HL-60/S4 (cell line): Measurements from ENCODE around the gene PLEKHA5.
"Not testable (repeated sequence)": the region's sequence is repeated elsewhere in the genome, so short reads cannot be mapped to it uniquely, and the experiment has no call there.

Experiments used
- in situ Hi-C: fragments of 300-500 bp; cut with MboI; formaldehyde crosslinking; loops from 2 replicates; pipeline ENCODE4 v1.14.3; 2022; ENCODE audit warnings: low sequenced_read_pairs

Gene PLEKHA5

DNA sequence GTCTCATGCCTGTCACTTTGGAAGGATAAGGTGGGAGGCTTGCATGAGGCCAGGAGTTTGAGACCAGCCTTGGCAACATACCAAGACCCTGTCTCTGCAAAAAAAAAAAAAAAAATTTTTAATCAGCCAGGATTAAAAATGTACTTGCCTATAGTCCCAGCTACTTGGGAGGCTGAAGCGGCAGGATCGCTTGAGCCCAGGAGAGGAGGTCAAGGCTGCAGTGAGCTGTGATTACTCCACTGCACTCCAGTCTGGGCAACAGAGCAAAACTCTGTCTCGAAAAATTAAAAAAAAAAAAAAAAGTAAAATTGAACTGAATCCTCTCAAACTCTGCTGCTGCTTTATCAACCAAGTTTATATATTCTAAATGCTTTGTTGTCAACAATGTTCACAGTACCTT is 181.6 kb downstream of the PLEKHA5 start:
- in situ Hi-C loops: no loop called here

DNA sequence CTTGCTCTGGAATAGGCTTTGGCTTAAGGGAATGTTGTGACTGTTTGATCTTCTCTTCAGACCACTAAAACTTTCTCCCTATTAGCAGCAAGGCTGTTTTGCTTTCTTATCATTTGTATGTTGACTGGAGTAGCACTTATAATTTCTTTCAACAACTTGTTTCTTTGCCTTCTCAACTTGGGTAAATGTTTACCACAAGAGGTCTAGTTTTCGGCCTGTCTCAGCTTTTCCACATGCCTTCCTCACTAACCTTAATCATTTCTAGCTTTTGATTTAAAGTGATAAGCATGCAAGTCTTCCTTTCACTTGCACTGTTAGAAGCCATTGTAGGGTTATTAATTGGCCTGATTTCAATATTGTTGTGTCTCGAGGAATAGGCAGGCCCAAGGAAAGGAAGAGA is 183.1 kb downstream of the PLEKHA5 start:
- in situ Hi-C loops: no loop called here

DNA sequence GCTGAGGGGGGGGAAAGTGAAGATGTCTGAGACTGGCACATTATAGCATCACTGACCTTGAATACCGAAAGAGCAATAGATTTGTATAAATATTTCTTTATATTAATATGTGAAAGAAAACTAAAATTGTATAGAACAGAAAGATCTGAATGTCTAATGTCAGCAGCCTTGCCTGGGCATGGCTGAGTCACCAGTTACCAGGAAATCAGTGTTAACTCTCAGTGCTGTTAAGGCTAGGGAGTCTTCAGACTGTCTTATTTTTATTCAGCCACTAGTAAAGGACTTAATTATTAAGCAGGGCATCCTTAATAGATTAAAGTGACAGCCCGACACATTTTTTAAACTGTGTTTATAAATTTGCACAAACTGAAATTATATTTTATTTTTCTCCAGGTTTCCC is 186.9 kb downstream of the PLEKHA5 start:
- in situ Hi-C loops: no loop called here

DNA sequence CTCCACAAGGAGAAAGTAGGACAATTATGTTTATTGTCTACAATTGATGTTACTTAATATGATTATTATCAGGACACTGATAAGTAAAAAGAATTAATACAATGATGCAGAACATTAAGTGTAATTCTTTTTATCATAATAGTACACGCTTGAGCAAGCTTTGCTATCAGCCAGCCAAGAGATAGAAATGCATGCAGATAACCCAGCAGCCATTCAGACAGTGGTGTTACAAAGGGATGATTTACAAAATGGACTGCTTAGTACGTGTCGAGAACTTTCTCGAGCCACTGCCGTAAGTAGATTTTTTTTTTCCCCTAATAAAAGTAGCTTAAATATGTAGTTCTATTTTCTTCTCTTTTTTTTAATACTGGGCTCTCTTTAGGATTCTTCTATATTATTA is 192.8 kb downstream of the PLEKHA5 start:
- in situ Hi-C loops: no loop called here

DNA sequence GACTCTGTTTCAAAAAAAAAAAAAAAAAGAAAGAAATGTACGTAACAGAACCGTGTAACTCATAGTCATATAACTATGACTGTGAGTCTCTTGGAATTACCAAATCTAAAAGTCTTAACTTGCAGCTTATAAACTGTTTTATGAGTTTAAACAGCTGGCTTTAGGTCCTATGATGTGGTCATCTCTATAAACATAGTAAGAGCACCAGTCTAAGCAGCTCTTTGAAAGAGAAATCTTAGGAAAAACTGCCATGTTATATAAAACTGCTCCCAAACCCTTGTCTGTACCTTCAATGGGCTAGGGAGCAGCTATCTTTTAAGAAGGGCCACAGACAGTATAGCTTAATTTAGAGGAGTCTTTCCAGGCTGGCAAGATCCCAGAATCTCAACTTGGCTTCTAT is 194.3 kb downstream of the PLEKHA5 start:
- in situ Hi-C loops: no loop called here

DNA sequence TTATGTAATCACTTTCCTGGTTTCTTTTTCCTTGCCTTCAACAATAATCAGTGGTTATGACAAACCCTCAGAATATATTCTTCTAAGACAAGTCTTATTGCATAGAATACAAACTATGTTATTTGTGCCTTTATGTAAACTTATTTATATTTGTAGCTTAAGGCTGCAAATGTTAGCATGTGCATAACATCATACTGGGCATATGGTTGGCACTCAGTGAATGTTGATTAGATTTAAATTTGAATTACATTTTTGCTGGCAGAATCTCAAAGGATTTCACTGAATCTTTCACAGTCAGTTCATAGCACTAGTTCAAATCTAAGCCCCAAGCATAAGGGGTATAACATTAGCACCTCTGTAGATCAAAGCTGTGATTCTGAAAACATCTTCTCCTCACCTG is 196.6 kb downstream of the PLEKHA5 start:
- in situ Hi-C loops: no loop called here

DNA sequence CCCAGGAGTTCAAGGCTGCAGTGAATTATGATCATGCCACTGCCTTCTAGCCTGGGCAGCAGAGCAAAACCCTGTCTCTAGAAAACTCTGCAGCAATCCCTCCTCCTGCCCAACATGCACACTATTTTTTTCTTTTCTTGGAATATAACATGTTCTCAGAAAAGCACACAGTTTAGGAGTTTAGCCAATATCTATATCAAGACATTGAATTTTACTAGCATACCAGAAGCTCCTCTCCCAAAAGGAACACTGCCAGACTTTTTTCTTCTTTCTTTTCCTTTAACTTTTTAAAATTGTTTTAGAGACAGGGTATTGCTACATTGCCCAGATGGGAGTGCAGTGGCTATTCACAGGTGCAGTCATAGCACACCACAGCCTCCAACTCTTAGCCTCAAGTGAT is 202.7 kb downstream of the PLEKHA5 start:
- in situ Hi-C loops: no loop called here

DNA sequence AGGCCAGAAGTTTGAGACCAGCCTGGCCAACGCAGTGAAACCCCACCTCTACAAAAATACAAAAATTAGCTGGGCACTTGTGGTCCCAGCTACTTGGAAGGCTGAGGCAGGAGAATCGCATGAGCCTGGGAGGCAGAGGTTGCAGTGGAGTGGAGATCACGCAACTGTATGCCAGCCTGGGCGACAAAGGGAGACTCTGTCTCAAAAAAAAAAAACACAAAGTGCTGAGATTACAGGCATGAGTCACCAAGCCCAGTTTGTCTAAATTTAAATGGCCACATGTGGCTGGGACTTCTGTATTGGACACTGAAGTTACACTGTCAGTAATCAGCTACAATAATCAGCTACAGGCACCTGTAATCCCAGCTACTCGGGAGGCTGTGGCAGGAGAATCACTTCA is 208.9 kb downstream of the PLEKHA5 start:
- in situ Hi-C loops: no loop called here

DNA sequence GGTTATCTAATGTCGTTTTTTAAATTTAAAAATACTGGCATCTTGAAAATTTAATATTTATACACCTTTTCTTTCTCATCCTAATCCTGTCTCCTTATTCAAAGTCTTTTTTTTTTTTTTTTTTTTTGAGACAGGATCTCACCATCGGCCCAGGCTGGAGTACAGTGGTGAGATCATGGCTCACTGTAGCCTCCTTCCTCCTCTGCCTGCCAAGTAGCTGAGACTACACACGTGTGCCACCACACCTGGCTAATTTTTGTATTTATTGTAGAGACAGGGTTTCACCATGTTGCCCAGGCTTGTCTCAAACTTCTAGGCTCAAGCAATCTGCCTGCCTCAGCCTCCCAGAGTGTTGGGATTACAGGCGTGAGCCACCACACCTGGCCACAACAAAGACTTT is 221.3 kb downstream of the PLEKHA5 start:
- in situ Hi-C loops: not testable (repeated sequence)

DNA sequence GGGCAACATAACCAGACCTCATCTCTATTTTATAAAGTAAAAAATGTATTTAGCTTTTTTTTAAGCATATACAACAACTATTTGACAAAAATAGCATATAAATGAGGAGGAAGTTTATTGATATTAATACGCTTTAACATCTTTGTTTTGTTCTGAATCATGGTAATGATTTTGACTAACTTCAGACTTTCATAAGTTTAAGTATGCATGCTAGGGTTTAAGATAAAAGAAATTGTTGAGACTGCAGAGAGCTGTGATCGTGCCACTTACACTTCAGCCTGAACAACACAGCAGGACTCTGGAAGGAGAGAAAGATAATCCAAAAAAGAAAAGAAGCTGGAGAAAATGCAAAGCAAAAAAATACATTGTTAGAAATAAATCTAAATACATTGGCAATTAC is 221.8 kb downstream of the PLEKHA5 start:
- in situ Hi-C loops: no loop called here

DNA sequence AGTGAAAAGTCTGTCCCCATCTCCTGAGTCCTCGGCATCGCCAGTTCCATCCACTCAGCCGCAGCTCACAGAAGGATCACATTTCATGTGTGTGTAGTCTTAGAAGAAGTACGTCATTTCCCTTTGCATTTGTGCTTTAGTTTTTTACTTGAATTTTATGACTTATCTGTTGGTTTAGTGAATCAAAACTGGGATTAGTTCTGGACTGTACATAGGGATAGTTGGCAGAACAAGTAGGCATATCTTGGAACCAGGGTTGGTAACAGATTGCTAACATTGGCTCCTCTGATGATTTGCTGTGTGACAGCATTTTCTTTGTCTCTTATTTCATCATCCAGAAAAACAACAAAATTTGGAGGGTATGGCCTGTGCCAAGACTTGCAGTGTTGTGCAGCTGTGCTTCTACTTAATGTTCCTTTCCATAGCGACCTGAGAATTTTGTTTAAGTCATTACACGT is 240.2 kb downstream of the PLEKHA5 start:
- in situ Hi-C loops: no loop called here

DNA sequence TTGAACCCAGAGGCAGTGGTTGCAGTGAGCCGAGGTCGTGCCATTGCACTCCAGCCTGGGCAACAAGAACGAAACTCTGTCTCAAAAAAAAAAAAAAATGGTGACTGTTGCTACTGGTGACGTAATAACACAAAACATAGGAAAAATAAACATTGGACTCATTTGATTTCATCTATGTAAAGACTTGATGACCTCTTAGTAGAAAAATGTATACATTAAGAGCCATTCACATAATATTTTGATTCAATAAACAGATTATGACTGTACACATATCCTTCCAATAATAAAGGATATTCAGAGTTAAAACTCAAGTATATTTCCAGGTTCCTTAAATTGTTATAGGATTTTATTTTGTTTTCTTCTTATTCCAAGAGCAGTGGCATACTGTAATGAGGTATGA is 244.1 kb downstream of the PLEKHA5 start:
- in situ Hi-C loops: no loop called here

DNA sequence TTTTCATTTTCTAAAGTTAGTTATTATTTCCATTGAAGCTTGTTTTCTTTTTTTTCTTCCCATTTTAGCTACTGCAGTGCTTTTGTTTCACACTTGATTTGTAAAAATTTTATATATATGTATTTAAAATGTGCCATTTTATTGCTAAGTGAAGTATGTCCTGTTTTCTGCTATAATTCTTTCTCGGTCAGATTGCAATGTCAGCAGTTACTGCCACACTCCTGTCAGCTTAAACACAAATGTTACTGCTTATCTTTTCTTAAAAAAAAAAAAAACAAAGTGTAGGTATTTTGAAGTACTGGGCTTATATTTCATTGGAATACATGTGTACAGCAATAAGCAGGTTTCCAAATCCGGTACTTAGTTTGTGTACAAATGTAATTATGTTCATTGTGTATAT is 246.4 kb downstream of the PLEKHA5 start:
- in situ Hi-C loops: no loop called here

DNA sequence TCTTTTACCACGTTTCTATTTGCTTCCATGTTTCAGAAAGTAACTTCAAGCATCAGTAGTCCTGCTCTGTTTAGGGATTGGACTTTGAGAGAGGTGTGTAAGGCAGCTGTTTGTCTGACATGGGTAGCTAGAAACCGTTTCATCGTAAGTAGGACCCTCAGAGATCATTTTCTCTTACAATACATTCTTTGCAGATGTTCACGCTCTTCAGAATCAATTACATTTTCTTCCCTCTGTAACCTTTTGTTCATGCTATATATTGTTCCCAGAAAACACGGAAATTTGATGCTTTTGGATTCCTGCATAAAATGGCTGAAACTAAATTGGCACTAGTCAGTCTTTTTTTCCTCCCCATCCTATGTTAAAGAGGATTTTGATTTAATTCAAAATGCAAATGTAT is 247.2 kb downstream of the PLEKHA5 start:
- in situ Hi-C loops: no loop called here

DNA sequence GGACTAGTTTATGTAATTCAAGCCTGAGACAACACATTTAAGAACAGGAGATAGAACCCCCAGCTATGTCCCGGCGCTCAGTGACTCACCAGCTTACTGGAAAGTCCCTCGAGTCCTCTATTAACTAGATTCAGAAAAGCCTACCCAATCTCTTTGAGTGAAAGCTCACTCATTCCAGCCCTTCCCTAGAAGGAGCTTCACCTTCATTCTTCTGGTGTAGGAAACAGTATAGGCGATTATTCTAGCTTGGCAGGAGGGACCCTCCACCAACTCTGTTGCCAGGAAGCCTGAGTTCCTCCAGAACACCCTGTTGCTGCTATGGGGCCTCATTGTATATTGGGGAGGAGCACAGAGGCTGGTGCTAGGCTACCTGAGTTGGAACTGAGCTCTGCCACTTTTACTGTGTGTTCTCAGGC is 252.6 kb downstream of the PLEKHA5 start:
- in situ Hi-C loops: no loop called here

DNA sequence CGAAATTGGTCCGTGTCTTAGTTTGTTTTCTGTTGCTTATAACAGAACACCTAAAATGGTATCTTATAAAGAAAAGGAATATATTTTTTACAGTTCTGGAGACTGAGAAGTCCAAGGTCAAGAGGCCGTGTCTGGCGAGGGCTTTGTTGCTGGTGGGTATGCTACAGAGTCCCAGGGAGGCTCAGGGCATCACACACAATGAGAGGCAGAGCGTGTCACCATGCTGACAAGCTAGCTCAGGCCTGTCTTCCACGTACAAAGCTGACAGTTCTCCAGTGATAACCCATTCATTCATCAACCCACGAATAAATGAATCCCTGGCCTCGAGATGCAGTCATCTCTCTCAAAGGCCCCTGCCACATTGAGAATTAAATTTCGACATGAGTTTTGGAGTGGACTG is 253.0 kb downstream of the PLEKHA5 start:
- in situ Hi-C loops: no loop called here

DNA sequence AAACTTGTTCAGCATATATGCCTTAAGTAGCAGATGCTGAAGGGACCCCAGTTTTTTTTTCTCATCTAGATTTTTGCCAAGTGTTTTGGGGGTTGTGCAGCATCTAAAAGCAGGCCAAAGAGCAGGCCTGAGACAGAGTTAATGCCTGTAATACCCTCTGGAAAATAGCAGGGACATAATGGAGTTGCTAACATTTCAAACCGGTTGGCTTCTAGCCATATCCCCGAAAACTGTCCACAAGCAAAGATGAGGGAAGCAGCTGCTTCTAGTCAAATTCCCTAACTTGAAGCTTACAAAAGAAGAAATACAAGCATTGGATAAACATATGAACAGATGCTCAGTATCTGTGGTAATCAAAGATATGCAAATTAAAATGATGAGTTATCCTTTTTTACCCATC is 257.6 kb downstream of the PLEKHA5 start:
- in situ Hi-C loops: no loop called here

DNA sequence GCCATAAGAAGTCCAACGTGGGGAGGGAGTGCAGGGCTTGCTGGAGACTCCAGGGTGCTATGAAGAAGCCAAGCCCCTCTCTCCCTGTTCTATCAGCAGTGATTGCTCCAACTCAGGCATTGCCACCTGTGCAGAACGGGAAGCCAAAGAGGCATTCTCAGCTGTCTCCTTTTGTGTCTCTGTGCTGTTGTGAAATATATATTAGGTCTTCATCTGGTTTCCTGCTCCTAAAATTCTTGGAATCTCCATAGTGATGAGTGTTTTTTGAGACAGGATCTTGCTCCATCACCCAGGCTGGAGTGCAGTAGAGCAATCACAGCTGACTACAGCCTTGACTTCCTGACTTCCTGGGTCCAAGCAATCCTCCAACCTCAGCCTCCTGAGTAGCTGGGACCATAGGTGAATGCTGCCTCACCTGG is 258.6 kb downstream of the PLEKHA5 start:
- in situ Hi-C loops: no loop called here

DNA sequence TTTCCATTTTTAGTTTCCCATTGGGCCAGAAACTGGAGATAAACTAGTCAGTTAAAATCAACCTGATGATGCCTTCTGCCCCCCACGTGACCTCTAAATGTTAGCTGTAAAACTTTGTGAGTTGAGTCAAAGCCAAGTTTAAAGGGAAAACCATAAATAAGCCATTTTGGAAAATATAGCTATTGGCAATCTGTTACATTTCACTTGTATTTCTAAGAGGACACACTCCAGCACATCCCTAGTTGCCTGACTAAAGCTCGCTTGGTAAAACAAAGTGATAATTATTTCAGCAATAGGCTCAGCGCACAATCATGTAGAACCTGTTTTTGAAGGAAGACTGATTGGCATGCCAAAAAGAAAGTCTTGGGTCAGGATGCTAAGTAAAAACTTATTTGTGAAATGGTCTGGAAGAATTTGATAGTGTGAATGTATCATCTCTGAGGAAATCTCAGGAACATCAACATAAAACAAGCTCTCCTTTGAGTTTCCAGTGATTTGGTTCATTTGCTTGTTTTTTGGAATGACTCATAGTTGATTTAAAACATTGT is 260.6 kb downstream of the PLEKHA5 start:
- in situ Hi-C loops: no loop called here

DNA sequence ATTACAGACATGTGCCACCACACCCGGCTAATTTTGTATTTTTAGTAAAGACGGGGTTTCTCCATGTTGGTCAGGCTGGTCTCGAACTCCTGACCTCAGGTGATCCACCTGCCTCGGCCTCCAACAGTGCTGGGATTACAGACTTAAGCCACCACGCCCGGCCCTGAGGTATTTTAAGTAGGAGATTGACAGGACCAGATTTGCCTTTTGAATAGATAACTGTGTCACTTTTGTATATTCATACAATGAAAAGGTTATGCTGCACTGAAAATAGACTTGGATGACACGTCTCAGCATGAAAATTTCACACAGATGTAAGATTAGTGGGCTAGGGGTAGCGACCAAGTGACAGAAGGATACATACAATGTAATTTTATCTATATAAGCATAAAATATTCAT is 263.1 kb downstream of the PLEKHA5 start:
- in situ Hi-C loops: not testable (repeated sequence)

DNA sequence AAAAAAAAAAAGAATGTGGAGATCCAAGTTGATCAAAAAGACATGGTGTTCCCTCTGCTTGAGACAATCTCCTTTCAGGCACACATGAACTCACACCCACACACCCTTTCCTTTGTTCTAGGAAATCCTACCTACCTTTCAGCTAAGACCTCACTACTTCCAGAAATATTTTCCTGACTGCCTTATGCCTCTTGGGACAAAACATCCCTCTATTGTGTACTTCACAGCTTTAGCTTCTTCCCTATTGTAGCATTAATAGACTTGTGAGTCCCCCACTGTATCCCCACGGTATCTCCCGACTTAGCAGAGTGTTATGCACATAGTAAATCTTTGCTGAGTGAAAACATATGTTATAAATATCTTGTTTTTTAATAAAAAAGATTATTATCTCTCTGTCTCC is 264.9 kb downstream of the PLEKHA5 start:
- in situ Hi-C loops: no loop called here

DNA sequence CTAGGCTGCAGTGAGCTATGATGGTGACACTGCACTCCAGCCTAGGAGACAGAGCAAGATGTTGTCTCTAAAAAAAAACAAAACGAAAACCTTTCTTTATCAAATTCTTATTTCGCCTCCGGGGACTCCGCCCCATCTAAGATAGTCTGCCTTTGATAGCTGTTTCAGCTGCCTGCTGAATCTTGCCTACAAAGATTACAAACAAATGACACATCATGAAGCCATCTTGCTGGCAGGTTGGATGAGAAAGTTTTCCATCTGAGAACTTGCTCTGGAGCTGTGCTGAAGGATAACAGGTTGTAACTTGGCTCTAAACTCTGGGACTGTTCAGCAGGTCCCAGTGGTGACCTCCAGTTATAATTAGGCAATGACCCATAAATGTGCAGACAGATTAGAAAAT is 268.0 kb downstream of the PLEKHA5 start:
- in situ Hi-C loops: no loop called here
